HG03060 (cell line): Measurements from ENCODE around the gene TMEM273.
A peak's percentile ranks its signal among the peaks of the same experiment; 100 is the strongest.

Experiments used
- ATAC-seq: cut with Tn5 transposase; IDR thresholded peaks from one replicate; pipeline ENCODE4 v1.9.1; 2021; ENCODE audit warnings: low read depth, moderate number of reproducible peaks; ENCODE audit not compliant: unreplicated experiment

TMEM273 gene, protein sequence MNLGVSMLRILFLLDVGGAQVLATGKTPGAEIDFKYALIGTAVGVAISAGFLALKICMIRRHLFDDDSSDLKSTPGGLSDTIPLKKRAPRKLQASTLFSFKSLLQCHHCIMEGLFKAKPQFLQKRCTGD

DNA sequence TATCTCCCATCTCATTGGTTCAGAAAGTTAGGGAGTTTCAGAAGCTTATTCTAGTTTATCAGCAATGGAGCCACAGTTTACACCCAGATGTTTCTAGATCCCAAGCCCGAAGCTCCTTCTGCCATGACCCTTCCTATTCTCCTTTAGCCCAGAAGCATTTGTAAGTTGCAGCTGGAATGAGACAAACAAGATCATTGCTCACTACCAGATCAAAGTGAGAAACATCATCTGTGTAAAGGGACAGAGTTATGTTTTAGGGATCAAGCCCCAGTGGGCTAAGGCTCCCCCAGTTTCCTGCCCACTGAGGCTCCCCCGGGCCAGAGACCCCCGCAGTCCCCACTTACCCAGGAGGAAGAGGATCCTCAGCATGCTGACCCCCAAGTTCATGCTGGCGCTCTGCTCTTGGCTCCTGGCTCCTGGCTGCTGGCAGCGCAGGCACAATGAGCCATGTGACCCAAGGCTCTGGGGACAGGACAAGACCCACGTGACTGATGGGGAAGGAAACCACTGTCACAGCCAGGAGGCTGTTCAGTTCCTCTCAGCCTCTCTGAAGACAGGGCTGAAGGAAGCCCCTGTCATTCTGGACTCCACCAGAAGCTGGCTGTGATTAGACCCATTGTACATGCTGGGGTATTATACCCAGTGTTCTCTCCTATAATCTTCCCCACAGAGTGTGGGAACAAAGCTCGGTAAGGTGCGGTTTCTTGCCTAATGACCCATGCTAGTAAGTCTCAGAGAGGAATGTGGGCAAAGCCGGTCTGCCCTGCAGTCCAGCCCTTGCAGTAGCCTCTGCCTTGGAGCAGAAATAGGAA lies at the start of gene TMEM273:
Gene TMEM273 (minus strand): TSS at position 442 of the 812 bp plus-strand sequence. CDS start 55 bp downstream, at position 387.
- ATAC-seq = peak; percentile 55

DNA sequence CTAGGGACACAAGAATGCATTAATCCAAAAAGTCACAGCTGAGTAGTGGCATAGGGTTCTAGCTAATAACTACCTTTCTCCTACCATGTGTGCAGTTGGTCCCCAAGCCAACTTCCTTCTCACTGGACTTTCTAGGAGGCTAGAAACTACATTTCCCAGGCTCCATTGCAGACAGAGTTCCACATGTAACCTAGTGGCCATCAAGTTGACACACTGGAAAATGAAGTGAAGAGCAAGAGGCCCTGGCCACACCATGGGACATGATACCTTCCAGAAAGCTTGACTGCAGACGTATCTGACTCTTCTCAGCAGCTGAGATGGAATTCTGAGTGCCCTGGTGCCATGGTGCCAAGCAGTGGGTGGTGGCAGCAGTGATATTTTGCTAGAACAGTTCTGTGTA lies 49.8 kb upstream of the TMEM273 start:
- no peak for ATAC-seq

DNA sequence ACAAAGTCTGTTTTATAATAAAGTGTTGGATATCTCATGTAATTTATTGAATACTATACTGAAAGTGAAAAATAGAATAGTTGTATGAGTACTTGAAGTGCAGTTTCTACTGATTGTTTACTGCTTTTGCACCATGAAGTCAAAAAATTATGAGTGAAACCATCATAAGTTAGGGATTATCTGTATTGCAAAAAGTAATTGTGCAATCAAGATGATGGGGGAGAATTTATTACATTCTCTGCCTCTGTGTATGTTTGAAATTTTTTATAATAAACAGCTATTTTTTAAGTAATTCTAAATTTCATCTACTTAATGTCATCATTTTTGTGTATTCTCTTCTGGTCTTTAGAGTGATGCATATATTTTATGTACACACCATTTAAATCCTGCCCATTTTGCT lies 47.2 kb upstream of the TMEM273 start:
- no peak for ATAC-seq

DNA sequence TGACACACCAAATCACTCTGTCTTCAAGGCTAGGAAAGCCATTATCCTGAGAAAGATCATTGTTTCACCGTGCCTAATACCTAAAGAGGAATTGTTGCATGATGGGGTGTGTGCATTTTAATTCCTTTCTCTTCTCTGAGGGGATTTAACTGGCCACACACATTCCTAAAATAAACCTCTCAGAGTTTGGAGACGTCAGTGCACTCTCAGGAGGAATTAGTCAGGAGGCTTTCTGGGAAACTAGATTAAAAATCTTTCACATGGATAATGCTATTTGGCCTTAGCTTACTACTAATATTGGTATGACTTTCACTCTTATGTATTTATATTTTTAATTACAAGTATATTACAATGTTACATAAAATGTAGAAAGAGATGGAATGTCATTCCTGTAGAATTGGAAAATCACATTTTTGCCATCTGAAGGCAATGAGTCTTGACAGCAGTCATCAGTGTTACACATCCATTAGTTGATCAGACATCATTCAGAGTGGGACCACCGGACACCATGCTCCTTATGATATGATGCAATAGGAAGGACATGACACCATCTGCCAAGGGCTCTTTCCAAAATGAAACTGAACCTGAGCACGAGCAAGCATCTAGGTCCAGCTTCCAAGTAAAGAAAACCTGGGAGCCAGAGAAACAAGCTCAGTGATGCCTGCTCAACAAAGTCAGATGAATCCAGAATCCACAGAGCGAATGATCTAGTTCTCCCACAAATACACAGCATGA lies 43.1 kb upstream of the TMEM273 start:
- ATAC-seq = no peak

DNA sequence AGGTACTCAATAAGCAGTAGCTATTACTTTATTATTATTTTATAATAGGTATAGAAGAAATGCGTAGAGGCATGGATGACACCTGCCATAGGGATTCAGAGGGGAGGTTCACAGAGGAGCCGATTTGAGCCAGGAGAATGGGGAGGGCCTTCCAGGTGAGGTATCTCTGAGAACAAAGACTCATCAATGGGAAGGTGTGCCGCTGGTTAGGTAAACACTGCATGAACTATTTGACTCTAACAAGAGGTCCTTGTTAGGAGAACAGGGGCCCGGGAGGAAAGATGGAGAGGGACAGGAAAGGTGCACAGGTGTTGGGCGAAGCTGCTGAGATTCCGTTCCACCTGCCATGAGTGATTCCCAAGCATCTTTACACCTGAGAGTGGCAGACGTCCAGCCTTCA lies 41.8 kb upstream of the TMEM273 start:
- ATAC-seq = no peak

DNA sequence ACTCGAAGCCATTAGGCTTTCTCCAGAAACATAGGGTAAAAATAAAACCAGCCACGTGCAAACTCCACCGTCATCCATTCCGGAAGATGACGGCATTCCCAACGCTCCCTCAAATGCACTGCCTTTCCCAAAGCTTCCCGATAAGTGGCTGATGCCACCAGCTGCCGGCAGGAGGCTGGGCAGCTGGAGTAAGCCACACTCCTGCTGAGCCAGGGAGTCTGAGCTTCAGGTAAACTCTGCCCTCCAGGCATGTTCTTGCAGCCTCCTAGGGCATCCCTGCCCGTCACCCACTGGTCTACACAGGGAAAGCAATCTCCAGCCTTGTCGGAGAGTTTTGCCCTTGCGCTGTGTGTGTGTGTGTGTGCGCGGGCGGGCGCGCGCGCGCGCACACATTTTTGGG lies 40.5 kb upstream of the TMEM273 start:
- no peak for ATAC-seq

DNA sequence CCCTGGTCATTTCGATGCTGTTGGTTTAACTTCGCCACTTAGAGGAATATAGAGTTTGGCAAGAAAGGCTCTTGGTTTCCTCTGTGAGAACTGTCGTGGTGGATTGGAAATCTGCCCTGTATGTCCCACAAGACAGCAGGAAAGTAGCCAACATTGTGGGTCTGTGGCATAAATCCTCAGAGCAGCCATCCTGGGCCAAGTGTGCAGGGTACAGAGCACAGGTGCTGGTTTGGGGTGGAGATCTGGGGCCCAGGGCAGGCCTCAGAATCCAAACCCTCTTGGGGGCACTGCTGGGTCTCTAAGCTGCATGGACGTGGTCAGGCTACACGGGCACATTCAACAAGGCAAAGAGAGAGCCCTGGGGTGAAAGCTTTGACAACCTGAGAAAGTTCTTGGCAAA lies 39.2 kb upstream of the TMEM273 start:
- no peak for ATAC-seq

DNA sequence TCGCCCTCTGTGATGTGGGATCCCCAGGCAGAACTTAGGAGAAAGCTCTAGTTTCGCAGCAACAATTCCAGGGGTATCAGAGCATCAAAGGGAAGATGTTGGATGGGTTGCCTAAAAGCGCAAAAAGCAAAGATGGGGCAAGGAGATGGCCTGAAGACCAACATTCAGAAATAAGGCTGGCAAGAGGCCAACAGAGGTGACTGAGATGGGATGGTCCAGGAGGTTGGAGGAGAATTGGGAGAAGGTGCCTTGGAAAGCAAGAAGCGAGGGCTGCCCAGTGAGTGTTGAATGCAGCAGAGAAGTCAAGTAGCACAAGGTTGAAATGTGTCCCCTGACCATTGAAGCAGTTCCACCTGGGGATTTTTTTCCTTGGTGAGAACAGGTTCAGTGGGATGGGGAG lies 38.4 kb upstream of the TMEM273 start:
- no peak for ATAC-seq

DNA sequence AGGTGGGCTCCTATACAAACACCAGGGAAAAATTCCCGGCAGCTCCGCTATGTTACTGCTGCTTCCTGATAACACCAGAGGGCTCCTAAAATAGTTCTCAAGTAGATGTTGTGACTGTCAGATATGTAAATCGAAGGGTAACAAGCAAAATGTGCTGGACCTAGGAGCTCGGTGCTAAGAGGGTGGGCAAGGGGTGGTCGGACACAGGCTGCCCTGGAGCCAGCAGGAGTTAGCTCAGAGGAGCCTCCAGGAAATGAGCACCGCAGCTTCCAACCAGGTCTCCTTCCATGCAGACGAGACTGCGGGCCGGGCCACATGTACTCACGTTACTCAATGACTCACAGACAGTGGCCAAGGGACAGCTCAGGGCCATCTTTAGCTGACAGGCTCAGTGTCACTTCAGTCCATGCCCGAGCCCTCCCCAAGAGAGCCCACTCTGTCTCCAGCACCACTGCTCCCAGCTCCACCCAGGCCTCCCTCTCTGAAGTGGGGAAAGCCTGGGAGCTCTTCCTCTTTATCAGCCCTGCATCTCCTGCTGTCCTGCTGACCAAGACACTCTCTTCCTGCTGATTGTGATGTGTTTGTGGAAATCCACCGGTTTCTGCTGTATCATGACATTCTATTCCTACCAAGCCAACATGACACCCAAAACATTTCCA lies 37.2 kb upstream of the TMEM273 start:
- no peak for ATAC-seq

DNA sequence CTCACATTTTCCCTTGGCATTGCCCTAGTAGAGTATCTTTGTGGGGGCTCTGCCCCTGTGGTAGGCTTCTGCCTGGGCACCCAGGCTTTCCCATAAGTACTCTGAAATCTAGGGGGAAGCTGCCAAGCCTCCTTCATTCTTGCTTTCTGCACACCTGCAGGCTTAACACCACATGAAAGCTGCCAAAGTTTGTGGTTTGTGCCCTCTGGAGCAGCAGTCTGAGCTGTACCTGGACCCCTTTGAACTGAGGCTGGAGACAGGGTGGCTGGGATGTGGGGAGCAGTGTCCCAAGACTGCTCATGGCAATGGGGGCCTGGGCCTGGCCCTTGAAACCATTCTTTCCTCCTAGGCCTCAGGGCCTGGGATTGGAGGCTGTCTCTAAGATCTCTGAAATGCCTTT lies 35.0 kb upstream of the TMEM273 start:
- ATAC-seq = no peak

DNA sequence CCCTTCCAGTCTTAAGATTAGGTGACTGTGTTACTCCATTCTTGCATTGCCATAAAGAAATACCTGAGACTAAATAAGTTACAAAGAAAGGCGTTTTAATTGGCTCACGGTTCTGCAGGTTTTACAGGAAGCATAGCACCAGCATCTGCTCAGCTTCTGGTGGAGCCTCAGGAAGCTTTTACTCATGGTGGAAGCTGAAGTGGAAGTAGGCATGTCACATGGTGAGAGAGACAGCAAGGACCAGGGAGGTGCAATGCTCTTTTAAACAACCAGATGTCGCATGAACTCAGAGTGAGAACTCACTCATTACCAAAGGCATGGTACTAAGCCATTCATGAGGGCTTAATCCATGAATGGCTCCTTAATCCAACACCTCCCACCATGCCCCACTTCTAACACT lies 34.0 kb upstream of the TMEM273 start:
- ATAC-seq = no peak

DNA sequence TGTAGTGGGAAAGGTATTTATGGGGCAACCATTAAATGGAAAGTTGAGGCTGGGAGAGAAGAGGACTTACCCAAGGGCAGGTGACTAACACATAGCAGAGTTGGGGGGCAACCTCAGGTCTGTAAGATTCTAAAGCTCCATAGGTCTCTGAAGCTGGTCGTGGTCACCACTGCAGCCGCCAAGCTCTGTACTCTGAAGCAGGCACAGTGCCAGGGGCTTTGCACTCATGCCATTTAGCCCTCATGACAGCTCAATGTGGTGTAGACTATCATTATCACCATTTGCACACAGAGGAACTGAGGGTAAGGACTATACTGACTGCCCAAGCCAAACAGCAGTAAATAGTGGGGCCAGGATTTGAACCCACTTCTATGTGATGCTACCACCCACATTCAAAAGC lies 32.5 kb upstream of the TMEM273 start:
- no peak for ATAC-seq

DNA sequence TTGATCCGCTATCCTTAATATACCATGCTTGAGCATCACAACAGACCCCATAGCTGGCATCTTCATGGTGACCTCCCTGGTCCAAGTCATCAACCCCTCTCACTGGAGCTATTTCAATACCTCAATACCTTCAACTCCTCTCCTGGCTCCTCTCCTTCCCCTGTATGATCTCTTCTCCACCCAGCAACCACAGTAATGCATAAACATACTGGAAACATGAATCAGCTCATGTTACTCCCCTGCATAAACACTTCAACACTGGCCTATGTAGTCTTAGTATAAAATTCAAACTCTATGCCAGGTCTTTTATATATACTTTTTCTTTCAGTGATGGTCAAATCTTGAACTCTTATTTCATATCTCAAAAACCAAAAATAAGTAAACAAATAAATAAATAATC lies 31.8 kb upstream of the TMEM273 start:
- ATAC-seq = no peak

DNA sequence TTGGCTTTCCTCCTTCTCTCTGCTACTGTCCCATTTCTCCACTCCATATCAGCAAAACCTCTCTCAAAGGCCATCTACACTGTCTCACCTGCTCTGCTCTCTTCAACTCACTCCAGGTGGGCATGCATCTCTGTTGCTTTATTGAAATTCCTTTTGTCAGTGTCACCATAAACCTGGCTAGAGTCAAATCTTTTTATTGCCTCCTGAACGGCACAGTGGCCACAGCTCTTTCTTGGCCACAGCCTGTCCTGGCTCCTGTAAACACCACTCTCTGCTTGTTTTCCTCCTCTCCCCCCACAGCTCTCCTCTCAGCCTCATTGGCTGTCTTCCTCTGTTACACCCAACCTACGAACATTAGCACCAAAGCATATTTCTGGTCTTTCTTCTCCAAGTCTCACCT lies 31.1 kb upstream of the TMEM273 start:
- ATAC-seq = no peak

DNA sequence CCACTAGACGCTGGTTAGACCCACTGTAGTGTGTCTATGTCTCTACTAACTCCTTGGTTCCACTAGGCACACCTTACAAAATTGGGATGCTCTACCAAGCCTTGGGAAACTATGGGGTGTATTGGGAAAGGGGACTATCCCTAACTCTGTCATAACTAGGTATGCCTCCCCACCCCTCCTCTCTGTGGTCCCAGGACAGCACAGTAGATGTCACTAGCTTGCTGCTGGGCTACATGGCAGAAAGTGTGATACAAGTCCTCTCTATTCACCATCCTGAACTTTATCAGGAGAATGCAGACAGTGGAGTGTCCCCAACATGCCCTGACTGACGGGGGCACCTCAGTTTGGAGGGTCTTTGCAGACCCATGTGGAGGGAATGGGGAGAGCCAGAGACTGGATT lies 30.3 kb upstream of the TMEM273 start:
- ATAC-seq = no peak

DNA sequence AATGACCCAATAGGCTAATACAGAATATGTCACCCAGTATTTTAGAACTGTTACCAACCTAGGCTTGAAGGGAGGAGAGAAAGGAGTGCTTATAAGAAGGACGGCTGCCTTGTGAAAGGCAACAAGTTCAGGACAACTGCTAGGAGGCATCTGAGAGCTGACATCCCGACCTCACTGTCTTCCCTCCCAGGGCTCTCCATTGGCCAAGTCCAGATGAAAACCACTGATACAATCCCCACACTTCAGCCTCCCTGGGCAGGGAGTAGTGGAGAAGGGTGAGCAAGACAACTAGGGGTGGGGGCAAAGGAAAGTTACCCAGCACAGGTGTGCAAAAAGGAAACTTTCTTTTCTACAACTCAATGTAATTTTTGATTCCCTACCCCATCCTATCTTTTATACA lies 29.5 kb upstream of the TMEM273 start:
- no peak for ATAC-seq

DNA sequence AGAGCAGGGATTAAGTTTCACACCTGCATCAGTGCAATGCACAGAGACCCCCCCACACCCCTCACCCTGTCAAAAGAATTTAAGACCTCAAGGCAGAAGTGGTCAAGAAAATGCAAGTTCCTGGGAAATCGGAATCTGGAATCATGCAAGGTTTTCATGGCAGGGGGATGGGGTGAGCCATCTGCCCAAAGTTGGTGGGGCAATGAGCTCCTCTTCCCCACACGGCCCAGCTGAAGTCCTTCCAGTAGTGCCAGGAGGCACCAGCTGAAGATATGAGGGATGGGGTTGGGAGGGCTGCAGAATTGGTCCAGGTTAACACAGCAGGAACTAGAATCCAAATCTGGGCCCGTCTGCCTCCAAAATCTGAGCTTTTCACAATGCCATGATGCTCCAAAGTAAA lies 25.0 kb upstream of the TMEM273 start:
- no peak for ATAC-seq

DNA sequence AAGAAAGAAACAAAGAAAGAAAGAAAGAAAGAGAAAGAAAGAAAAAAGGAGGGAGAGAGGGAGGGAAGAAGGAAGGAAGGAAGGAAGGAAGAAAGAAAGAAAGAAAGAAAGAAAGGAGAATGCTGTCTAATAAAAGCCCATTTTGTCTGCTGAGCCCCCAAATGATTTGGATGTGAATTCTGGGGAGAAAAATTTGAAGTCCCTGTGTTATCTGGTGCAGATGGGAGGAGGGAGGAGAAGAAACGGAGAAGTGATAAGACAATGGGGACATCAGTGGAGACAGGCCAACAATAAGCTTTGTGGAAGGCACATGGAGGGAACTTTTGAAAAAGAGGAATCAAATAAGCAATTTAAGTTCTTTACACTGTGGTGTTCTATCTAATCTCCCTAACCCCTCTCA lies 24.6 kb upstream of the TMEM273 start:
- ATAC-seq = no peak

DNA sequence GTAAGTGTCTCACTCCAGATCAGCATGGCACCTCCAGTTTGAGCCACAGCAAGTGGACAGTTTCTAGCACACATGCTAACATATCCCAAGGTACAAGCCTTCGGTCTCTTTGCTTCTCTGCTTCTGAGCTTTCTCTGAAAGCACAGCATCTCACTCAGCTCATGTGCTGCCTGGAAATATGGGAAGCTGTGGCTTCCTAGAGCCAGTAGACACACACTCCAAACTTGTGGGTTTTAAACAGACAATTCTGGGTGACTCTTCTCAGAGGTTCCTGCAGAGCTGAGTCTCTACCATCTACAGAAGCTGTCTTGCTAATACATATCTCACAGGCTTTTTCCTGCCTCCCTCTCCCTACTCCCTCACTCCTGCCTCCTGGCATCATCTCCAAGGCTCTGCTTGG lies 23.9 kb upstream of the TMEM273 start:
- no peak for ATAC-seq

DNA sequence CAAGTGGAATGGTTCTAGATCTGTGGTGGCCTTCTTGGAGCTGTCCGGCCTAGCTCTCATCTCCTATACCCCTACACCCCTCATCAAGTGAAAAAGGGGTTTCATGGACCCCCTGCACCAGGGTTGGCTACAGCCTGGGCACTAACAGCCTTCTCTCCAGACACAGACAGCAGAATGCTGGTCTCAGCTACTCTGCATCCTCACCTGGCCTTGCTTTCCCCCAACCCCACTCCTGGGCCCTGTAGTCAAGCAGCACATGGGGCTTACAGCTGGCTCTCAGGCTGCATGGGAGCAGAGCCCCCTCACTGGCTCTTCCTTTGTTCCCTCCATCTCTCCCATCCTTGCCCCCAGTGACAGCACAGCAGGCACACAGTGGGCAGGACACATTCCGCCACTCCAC lies 20.8 kb upstream of the TMEM273 start:
- ATAC-seq = no peak

DNA sequence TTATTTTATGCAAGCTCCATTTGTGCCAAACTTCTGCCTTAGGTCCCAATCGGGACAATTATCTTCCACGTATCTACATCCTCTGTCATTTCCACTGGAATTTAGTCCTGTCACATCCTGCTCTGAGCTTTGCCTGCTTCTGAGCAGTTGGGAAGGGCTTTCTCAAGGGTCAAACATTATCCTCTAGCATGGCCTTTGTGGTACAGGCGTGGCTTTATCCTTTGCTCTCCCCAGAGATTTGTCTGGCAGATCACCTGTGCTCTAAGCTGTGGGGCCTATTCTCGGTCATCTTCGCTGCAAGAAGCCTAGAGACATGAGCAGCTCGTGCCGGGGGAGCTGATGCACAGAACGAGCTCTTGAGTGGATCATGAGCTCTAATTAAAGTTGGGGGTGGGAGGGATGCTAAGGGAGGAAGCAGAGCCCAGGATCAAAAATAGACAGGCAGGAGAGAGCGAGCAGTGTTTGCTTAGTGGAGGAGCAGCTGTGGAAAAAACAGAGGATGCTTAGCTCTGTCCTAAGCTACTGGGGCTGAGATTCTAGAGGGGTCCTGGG lies 19.8 kb upstream of the TMEM273 start:
- ATAC-seq = no peak
